ENCODE measurements around the gene PLXND1. TPM values are rescaled to one million over a fixed set of nuclear protein-coding genes. Genes with fewer than 3 reads are reported as not detected.
A peak's percentile ranks its signal among the peaks of the same experiment; 100 is the strongest.
"Not testable (repeated sequence)": the region's sequence is repeated elsewhere in the genome, so short reads cannot be mapped to it uniquely, and the experiment has no call there.

PLXND1 gene
- total and polyA plus RNA-seq, 5 experiments from 2014 or later: 0.25 to 11.3 (median 1.2) TPM

GRCh38 chr3:129554356-129555152, 51.9 kb downstream of the PLXND1 start:
- Mint-ChIP-seq H3K4me1 (peaks cover 3 to 25% (median 15%) of the 10 kb centered on the region in 4 donors), H3K9me3 (no peaks in the 10 kb centered on the region), H3K27ac (peak overlapping the region in 2 of 10 donors; percentile 27 to 67), H3K4me3 (peak overlapping the region in 5 of 10 donors; percentile 6 to 24 (median 22)), H3K36me3 (no peaks in the 10 kb centered on the region), H3K27me3 (peaks cover 0 to 12% (median 2%) of the 10 kb centered on the region in 5 donors)
- DNase-seq: no peak
- POLR2A ChIA-PET: interaction anchor here (1.1 to 1.2 kb wide), 2 partner anchors 12 to 51 kb away, joined by 4 to 5 read pairs; no protein-coding TSS in a partner anchor
- ATAC-seq: no peak

- DNase-seq: no peak
- Mint-ChIP-seq H3K4me3 (peak overlapping the region in 7 of 10 donors; percentile 5 to 42 (median 20)), H3K9me3 (no peaks in the 10 kb centered on the region), H3K27ac (no peak overlapping the region), H3K27me3 (peaks cover 0 to 12% (median 2%) of the 10 kb centered on the region in 5 donors), H3K4me1 (peaks cover 3 to 25% (median 15%) of the 10 kb centered on the region in 4 donors), H3K36me3 (no peaks in the 10 kb centered on the region)
- POLR2A ChIA-PET: interaction anchor here (1.1 kb wide), 1 partner anchor 13 kb away, joined by 5 read pairs; no protein-coding TSS in a partner anchor
- peak in 1 of 2 donors; percentile 52 for ATAC-seq
Measured at GRCh38 chr3:129553719-129554118, 52.8 kb downstream of the PLXND1 start.

GRCh38 chr3:129553171-129553570, 53.3 kb downstream of the PLXND1 start:
- DNase-seq (no peak), ATAC-seq (no peak)
- H3K27ac Mint-ChIP-seq: peak overlapping the region in 1 of 10 donors; percentile 80
- no peak overlapping the region for H3K4me3 Mint-ChIP-seq
- H3K36me3 Mint-ChIP-seq: no peaks in the 10 kb centered on the region
- POLR2A ChIA-PET: interaction anchor here (0.8 kb wide), 1 partner anchor 47 kb away, joined by 3 read pairs; no protein-coding TSS in a partner anchor
- peaks cover 0 to 14% (median 2%) of the 10 kb centered on the region in 5 donors for H3K27me3 Mint-ChIP-seq
- no peaks in the 10 kb centered on the region for H3K9me3 Mint-ChIP-seq
- peaks cover 3 to 22% (median 15%) of the 10 kb centered on the region in 4 donors for H3K4me1 Mint-ChIP-seq

GRCh38 chr3:129552287-129553050, 54.0 kb downstream of the PLXND1 start:
- peak overlapping the region in 2 of 10 donors; percentile 5 to 45 for H3K4me3 Mint-ChIP-seq
- peaks cover 3 to 15% (median 15%) of the 10 kb centered on the region in 4 donors for H3K4me1 Mint-ChIP-seq
- no peaks in the 10 kb centered on the region for H3K36me3 Mint-ChIP-seq
- no peak for ATAC-seq
- peak overlapping the region in 4 of 10 donors; percentile 26 to 80 (median 40) for H3K27ac Mint-ChIP-seq
- H3K27me3 Mint-ChIP-seq: peaks cover 0 to 11% (median 2%) of the 10 kb centered on the region in 5 donors
- POLR2A ChIA-PET: interaction anchor here (0.8 kb wide), 1 partner anchor 47 kb away, joined by 3 read pairs; no protein-coding TSS in a partner anchor
- H3K9me3 Mint-ChIP-seq: no peaks in the 10 kb centered on the region
- no peak for DNase-seq

GRCh38 chr3:129549805-129550204, 56.7 kb downstream of the PLXND1 start:
- no peaks in the 10 kb centered on the region for H3K9me3 Mint-ChIP-seq
- H3K36me3 Mint-ChIP-seq: no peaks in the 10 kb centered on the region
- DNase-seq (no peak), ATAC-seq (no peak)
- peaks cover 0 to 11% (median 2%) of the 10 kb centered on the region in 5 donors for H3K27me3 Mint-ChIP-seq
- POLR2A ChIA-PET: no interaction called here
- H3K4me1 Mint-ChIP-seq: peaks cover 2 to 14% (median 13%) of the 10 kb centered on the region in 4 donors
- H3K4me3 Mint-ChIP-seq: no peak overlapping the region
- H3K27ac Mint-ChIP-seq: peak overlapping the region in 1 of 10 donors; percentile 60

- peaks cover 2 to 8% (median 7%) of the 10 kb centered on the region in 4 donors for H3K4me1 Mint-ChIP-seq
- no peak overlapping the region for H3K4me3 Mint-ChIP-seq
- peak overlapping the region in 1 of 10 donors; percentile 62 for H3K27ac Mint-ChIP-seq
- H3K9me3 Mint-ChIP-seq: no peaks in the 10 kb centered on the region
- POLR2A ChIA-PET: no interaction called here
- no peaks in the 10 kb centered on the region for H3K36me3 Mint-ChIP-seq
- no peak for DNase-seq
- no peak for ATAC-seq
- peaks cover 0 to 10% (median 2%) of the 10 kb centered on the region in 5 donors for H3K27me3 Mint-ChIP-seq
Measured at GRCh38 chr3:129549006-129549800, 57.3 kb downstream of the PLXND1 start.

- ATAC-seq: no peak
- peaks cover 0 to 10% (median 0%) of the 10 kb centered on the region in 5 donors for H3K27me3 Mint-ChIP-seq
- H3K36me3 Mint-ChIP-seq: no peaks in the 10 kb centered on the region
- no peak for DNase-seq
- POLR2A ChIA-PET: no interaction called here
- no peaks in the 10 kb centered on the region for H3K9me3 Mint-ChIP-seq
- H3K4me3 Mint-ChIP-seq: no peak overlapping the region
- H3K4me1 Mint-ChIP-seq: peaks cover 0 to 2% (median 0%) of the 10 kb centered on the region in 4 donors
- H3K27ac Mint-ChIP-seq: no peak overlapping the region
Measured at GRCh38 chr3:129548104-129548965, 58.1 kb downstream of the PLXND1 start.

GRCh38 chr3:129547241-129547640, 59.2 kb downstream of the PLXND1 start:
- H3K27me3 Mint-ChIP-seq: peaks cover 0 to 5% (median 0%) of the 10 kb centered on the region in 5 donors
- DNase-seq (no peak), ATAC-seq (no peak)
- H3K36me3 Mint-ChIP-seq: no peaks in the 10 kb centered on the region
- H3K9me3 Mint-ChIP-seq: no peaks in the 10 kb centered on the region
- no peak overlapping the region for H3K4me3 Mint-ChIP-seq
- no peak overlapping the region for H3K27ac Mint-ChIP-seq
- H3K4me1 Mint-ChIP-seq: no peaks in the 10 kb centered on the region
- POLR2A ChIA-PET: no interaction called here

- H3K36me3 Mint-ChIP-seq, DNase-seq, POLR2A ChIA-PET, H3K27me3 Mint-ChIP-seq, H3K4me1 Mint-ChIP-seq, H3K27ac Mint-ChIP-seq, H3K4me3 Mint-ChIP-seq, H3K9me3 Mint-ChIP-seq, ATAC-seq: not testable (repeated sequence)
Measured at GRCh38 chr3:129545951-129546350, 60.5 kb downstream of the PLXND1 start.

GRCh38 chr3:129543999-129544398, 62.5 kb downstream of the PLXND1 start:
- Mint-ChIP-seq H3K36me3 (no peaks in the 10 kb centered on the region), H3K27me3 (peaks cover 0 to 5% (median 0%) of the 10 kb centered on the region in 5 donors), H3K9me3 (no peaks in the 10 kb centered on the region), H3K27ac (peak overlapping the region in 2 of 10 donors; percentile 24 to 80), H3K4me1 (no peaks in the 10 kb centered on the region), H3K4me3 (no peak overlapping the region)
- POLR2A ChIA-PET: no interaction called here
- ATAC-seq (no peak), DNase-seq (no peak)

- POLR2A ChIA-PET: no interaction called here
- Mint-ChIP-seq H3K4me3 (no peak within 1 kb of the TSS), H3K27ac (peak within 1 kb of the TSS in 3 of 10 donors; percentile 24 to 80 (median 63)), H3K36me3 (no peaks in the 10 kb centered on the region), H3K9me3 (no peaks in the 10 kb centered on the region), H3K27me3 (peaks cover 0 to 5% (median 0%) of the 10 kb centered on the region in 5 donors), H3K4me1 (no peaks in the 10 kb centered on the region)
- DNase-seq (no peak), ATAC-seq (no peak)
Measured at GRCh38 chr3:129543156-129543790, 63.2 kb downstream of the PLXND1 start, which contains the start of gene H1-8. H1-8 (plus strand) TSS chr3:129543175; CDS start chr3:129543219, 44 bp downstream.
